DND-41 (cell line): ENCODE measurements around the gene CTSO.

ENCODE experiments used
- CTCF ChIP-seq: IDR thresholded peaks from 2 replicates; pipeline ENCODE4 v1.5.1; 2012; ENCODE audit warnings: borderline replicate concordance, low read length, moderate library complexity, mild to moderate bottlenecking; ENCODE audit not compliant: poor library complexity, severe bottlenecking; ENCODE audit errors: extremely low read depth
- EZH2 ChIP-seq: IDR thresholded peaks from 3 replicates; pipeline ENCODE4 v1.6.1; 2012; ENCODE audit warnings: borderline replicate concordance, low read depth, mild to moderate bottlenecking, moderate library complexity, low read length, inconsistent platforms; ENCODE audit not compliant: severe bottlenecking

- TF ChIP-seq CTCF (no peak), EZH2 (no peak)
These were observed 20.2 kb upstream of the CTSO start for GRCh38 chr4:155973639-155974475.
